Measurements from ENCODE around the gene DEAF1. TPM values are rescaled to one million over a fixed set of nuclear protein-coding genes. Genes with fewer than 3 reads are reported as not detected.

DEAF1 gene
- total RNA-seq, 1 experiment from 2014 or later = 62.2 TPM

GRCh38 chr11:623349-623869 lies 71.6 kb downstream of the DEAF1 start (continued):
- TF ChIP-seq, protein P1, sequence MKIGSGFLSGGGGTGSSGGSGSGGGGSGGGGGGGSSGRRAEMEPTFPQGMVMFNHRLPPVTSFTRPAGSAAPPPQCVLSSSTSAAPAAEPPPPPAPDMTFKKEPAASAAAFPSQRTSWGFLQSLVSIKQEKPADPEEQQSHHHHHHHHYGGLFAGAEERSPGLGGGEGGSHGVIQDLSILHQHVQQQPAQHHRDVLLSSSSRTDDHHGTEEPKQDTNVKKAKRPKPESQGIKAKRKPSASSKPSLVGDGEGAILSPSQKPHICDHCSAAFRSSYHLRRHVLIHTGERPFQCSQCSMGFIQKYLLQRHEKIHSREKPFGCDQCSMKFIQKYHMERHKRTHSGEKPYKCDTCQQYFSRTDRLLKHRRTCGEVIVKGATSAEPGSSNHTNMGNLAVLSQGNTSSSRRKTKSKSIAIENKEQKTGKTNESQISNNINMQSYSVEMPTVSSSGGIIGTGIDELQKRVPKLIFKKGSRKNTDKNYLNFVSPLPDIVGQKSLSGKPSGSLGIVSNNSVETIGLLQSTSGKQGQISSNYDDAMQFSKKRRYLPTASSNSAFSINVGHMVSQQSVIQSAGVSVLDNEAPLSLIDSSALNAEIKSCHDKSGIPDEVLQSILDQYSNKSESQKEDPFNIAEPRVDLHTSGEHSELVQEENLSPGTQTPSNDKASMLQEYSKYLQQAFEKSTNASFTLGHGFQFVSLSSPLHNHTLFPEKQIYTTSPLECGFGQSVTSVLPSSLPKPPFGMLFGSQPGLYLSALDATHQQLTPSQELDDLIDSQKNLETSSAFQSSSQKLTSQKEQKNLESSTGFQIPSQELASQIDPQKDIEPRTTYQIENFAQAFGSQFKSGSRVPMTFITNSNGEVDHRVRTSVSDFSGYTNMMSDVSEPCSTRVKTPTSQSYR (CRISPR knock-in tag; IDR thresholded peaks at IDR 0.05) = no peak
- TF ChIP-seq, protein P2, sequence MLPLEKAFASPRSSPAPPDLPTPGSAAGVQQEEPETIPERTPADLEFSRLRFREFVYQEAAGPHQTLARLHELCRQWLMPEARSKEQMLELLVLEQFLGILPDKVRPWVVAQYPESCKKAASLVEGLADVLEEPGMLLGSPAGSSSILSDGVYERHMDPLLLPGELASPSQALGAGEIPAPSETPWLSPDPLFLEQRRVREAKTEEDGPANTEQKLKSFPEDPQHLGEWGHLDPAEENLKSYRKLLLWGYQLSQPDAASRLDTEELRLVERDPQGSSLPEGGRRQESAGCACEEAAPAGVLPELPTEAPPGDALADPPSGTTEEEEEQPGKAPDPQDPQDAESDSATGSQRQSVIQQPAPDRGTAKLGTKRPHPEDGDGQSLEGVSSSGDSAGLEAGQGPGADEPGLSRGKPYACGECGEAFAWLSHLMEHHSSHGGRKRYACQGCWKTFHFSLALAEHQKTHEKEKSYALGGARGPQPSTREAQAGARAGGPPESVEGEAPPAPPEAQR (CRISPR knock-in tag; IDR thresholded peaks at IDR 0.05) = no peak

DNA sequence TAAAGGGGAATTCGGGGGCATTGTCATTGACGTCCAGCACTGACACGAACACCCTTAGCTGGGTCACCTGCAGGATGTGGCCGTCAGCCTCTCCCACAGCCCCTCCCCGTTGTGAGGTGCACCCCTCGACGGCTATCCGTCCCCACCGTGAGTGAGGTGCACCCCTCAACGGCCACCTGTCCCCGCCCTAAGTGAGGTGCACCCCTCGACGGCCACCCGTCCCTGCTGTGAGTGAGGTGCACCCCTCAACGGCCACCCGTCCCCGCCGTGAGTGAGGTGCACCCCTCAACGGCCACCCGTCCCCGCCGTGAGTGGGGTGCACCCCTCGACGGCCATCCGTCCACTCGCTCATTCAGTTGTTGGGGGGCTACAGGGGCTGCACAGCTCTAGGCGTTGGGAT lies 73.2 kb downstream of the DEAF1 start:
- no peak overlapping the region for H3K27ac Mint-ChIP-seq
- H3K36me3 Mint-ChIP-seq = no peaks in the 10 kb centered on the region
- no peaks in the 10 kb centered on the region for H3K4me1 Mint-ChIP-seq
- TF ChIP-seq IRF1 (CRISPR knock-in tag; IDR thresholded peaks at IDR 0.05) (no peak), EMX1 (CRISPR knock-in tag; IDR thresholded peaks at IDR 0.05) (no peak), PRRX2 (CRISPR knock-in tag; IDR thresholded peaks at IDR 0.05) (no peak), ESRRA (CRISPR knock-in tag; IDR thresholded peaks at IDR 0.05; ENCODE audit: borderline replicate concordance) (no peak), ZNF232 (CRISPR knock-in tag; IDR thresholded peaks at IDR 0.05) (no peak), ZNF219 (CRISPR knock-in tag; IDR thresholded peaks at IDR 0.05; ENCODE audit: borderline replicate concordance) (no peak), KAT7 (CRISPR knock-in tag; IDR thresholded peaks at IDR 0.05; ENCODE audit: borderline replicate concordance) (no peak)
- TF ChIP-seq, protein P1 (CRISPR knock-in tag; IDR thresholded peaks at IDR 0.05) = no peak
- TF ChIP-seq, protein P3, sequence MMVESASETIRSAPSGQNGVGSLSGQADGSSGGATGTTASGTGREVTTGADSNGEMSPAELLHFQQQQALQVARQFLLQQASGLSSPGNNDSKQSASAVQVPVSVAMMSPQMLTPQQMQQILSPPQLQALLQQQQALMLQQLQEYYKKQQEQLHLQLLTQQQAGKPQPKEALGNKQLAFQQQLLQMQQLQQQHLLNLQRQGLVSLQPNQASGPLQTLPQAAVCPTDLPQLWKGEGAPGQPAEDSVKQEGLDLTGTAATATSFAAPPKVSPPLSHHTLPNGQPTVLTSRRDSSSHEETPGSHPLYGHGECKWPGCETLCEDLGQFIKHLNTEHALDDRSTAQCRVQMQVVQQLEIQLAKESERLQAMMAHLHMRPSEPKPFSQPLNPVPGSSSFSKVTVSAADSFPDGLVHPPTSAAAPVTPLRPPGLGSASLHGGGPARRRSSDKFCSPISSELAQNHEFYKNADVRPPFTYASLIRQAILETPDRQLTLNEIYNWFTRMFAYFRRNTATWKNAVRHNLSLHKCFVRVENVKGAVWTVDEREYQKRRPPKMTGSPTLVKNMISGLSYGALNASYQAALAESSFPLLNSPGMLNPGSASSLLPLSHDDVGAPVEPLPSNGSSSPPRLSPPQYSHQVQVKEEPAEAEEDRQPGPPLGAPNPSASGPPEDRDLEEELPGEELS (CRISPR knock-in tag; IDR thresholded peaks at IDR 0.05) = no peak
- ChIA-PET CTCF (interaction anchor here (0.7 kb wide), 2 partner anchors 53 to 65 kb away, joined by 3 read pairs; no protein-coding TSS in a partner anchor), POLR2A (no interaction called here)
- no peak overlapping the region for H3K4me3 Mint-ChIP-seq
- H3K9me3 Mint-ChIP-seq = no peaks in the 10 kb centered on the region
- DNase-seq (ENCODE audit: low spot score) = no peak
- H3K27me3 Mint-ChIP-seq (ENCODE audit: low read depth) = peaks cover 5% of the 10 kb centered on the region; the same call in 1 of the 2 replicates
- no peak for ATAC-seq

DNA sequence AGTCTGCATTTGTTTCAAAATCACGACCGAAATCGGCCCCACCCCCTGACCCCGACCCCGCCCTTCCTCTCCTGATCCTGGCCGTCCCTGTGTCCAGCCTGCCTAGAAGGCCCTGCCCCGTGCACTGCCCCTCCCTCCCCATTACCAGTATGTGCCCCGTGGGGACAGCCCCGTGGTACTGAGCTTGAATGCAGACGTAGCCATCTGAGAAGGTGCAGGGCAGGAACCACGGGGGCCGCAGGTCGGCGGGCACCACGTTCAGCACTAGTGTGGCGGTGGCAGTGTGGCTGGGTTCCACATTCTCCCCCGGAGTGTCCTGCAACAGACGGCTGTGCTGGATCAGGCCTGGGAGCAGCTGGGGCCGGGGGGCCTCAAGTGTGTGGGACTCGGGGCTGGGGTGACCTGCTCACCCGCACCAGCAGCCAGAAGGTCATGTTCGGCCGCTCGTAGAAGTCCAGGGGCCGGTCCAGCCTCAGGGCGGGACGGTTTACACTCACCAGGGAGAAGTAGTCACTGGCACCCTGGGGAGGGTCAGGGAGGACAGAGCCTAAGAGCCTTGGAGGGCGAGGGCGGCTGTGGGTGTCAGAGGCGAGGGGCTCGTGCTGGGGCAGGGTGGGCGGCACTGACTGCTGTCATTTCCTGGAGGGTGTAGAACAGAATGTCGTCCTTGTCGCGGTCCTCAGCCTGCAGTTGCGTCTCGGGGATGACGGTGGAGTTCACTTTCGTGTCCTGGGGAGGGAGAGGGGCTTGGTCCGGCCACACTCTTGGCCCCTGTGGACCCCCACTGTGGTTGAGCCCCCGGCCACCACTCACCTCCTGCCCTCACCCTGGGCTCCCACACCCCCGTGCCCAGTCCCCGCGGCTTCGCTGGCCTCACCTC lies 73.8 kb downstream of the DEAF1 start:
- POLR2A ChIA-PET = no interaction called here
- TF ChIP-seq SMAD3 (CRISPR knock-in tag; IDR thresholded peaks at IDR 0.05; ENCODE audit: borderline replicate concordance) = no peak
- no peak for TF ChIP-seq FOXP1 (CRISPR knock-in tag; IDR thresholded peaks at IDR 0.05; ENCODE audit: borderline replicate concordance)
- no peak for TF ChIP-seq TCF7 (CRISPR knock-in tag; IDR thresholded peaks at IDR 0.05; ENCODE audit: low read depth)
- TF ChIP-seq, protein P4, sequence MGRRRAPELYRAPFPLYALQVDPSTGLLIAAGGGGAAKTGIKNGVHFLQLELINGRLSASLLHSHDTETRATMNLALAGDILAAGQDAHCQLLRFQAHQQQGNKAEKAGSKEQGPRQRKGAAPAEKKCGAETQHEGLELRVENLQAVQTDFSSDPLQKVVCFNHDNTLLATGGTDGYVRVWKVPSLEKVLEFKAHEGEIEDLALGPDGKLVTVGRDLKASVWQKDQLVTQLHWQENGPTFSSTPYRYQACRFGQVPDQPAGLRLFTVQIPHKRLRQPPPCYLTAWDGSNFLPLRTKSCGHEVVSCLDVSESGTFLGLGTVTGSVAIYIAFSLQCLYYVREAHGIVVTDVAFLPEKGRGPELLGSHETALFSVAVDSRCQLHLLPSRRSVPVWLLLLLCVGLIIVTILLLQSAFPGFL (CRISPR knock-in tag; IDR thresholded peaks at IDR 0.05; ENCODE audit: borderline replicate concordance) = no peak
- TF ChIP-seq EMX1 (CRISPR knock-in tag; IDR thresholded peaks at IDR 0.05) = no peak
- TF ChIP-seq ZNF138 (CRISPR knock-in tag; conservative IDR thresholded peaks at IDR 0.05) = no peak
- TF ChIP-seq IRF1 (CRISPR knock-in tag; IDR thresholded peaks at IDR 0.05) = no peak
- TF ChIP-seq SMAD4 (CRISPR knock-in tag; IDR thresholded peaks at IDR 0.05) = no peak
- no peak for TF ChIP-seq SOX15 (CRISPR knock-in tag; IDR thresholded peaks at IDR 0.05)
- no peak for TF ChIP-seq ZNF263 (CRISPR knock-in tag; IDR thresholded peaks at IDR 0.05; ENCODE audit: low read depth)
- no peak for TF ChIP-seq ELF4 (CRISPR knock-in tag; IDR thresholded peaks at IDR 0.05; ENCODE audit: low read depth)
- Mint-ChIP-seq H3K9me3 (no peaks in the 10 kb centered on the region), H3K4me3 (no peak overlapping the region), H3K27me3 (ENCODE audit: low read depth) (no peaks in the 10 kb centered on the region), H3K4me1 (no peaks in the 10 kb centered on the region), H3K36me3 (no peaks in the 10 kb centered on the region), H3K27ac (no peak overlapping the region)
- ATAC-seq (no peak), DNase-seq (ENCODE audit: low spot score) (no peak)
- CTCF ChIA-PET = interaction anchor here (0.7 kb wide), 1 partner anchor 53 kb away, joined by 3 read pairs; no protein-coding TSS in a partner anchor

Data from WTC11 (cell line).